HEK293 (cell line): ENCODE data around the gene BTG2.

ENCODE experiments used
- CTCF ChIA-PET: fragments of 350-600 bp; formaldehyde crosslinking; extraction: SDS; loops from one replicate; lab custom pipeline; 2021; ENCODE audit warnings: antibody characterized with exemption; lab: Yijun Ruan, JAX
- POLR2A ChIA-PET: fragments of 300-600 bp; formaldehyde crosslinking; extraction: SDS; loops from one replicate; lab custom pipeline; 2020; ENCODE audit warnings: antibody characterized with exemption, inconsistent platforms; lab: Yijun Ruan, JAX
- H3K27ac ChIP-seq: fragments of 200-500 bp; sonication (Bioruptor generic); 2 replicates; pipeline ENCODE4 v1.5.1; 2014; ENCODE audit warnings: low read depth, low read length, control low read depth, inconsistent platforms; ENCODE audit errors: extremely low read depth
- H3K36me3 ChIP-seq, 2 experiments: fragments of 200-500 bp in 1 of 2; sonication (Bioruptor generic) in 1 of 2; 1 replicate in 1 of 2; 2 replicates in 1 of 2; pipeline ENCODE4 v1.5.1; 2014 to 2017; ENCODE audit warnings: inconsistent platforms in 2 of 2, low read length in 2 of 2; ENCODE audit not compliant: control insufficient read depth in 2 of 2, insufficient read depth in 1 of 2
- H3K4me1 ChIP-seq: fragments of 200-500 bp; sonication (Bioruptor generic); 2 replicates; pipeline ENCODE4 v1.5.1; 2014; ENCODE audit warnings: mild to moderate bottlenecking, low read length, inconsistent platforms; ENCODE audit not compliant: control insufficient read depth, insufficient read depth
- H3K4me3 ChIP-seq: 2 replicates; pipeline ENCODE4 v1.5.1; 2011; ENCODE audit warnings: low read depth, mild to moderate bottlenecking, control low read depth, low read length, moderate library complexity
- H3K9me3 ChIP-seq: fragments of 200-500 bp; sonication (Bioruptor generic); 2 replicates; pipeline ENCODE4 v1.5.1; 2014; ENCODE audit warnings: low read depth, low read length, inconsistent platforms; ENCODE audit not compliant: control insufficient read depth, insufficient read depth
- BCL11B ChIP-seq: fragments of 450-650 bp; formaldehyde crosslinking; IDR thresholded peaks from 2 replicates; pipeline ENCODE4 v1.5.1; 2016; ENCODE audit warnings: low read depth, missing biosample characterization, missing genetic modification characterization
- FEZF1 ChIP-seq: fragments of 450-650 bp; formaldehyde crosslinking; IDR thresholded peaks from 2 replicates; pipeline ENCODE4 v1.5.1; 2016; ENCODE audit warnings: missing biosample characterization, missing genetic modification characterization
- IKZF3 ChIP-seq: fragments of 450-650 bp; IDR thresholded peaks from 2 replicates; pipeline ENCODE4 v1.5.0; 2018; ENCODE audit warnings: missing biosample characterization, mild to moderate bottlenecking, missing genetic modification characterization, moderate library complexity
- PATZ1 ChIP-seq: fragments of 450-650 bp; formaldehyde crosslinking; IDR thresholded peaks from 2 replicates; pipeline ENCODE4 v1.5.1; 2016; ENCODE audit warnings: missing biosample characterization, missing genetic modification characterization
- ZBTB20 ChIP-seq: fragments of 450-650 bp; formaldehyde crosslinking; IDR thresholded peaks from 2 replicates; pipeline ENCODE4 v1.5.1; 2016; ENCODE audit warnings: missing biosample characterization, missing genetic modification characterization
- ZNF10 ChIP-seq: fragments of 450-650 bp; formaldehyde crosslinking; IDR thresholded peaks from 2 replicates; pipeline ENCODE4 v1.5.1; 2017; ENCODE audit warnings: missing biosample characterization, missing genetic modification characterization
- ZNF19 ChIP-seq: fragments of 450-650 bp; formaldehyde crosslinking; IDR thresholded peaks from 2 replicates; pipeline ENCODE4; 2016; ENCODE audit warnings: missing biosample characterization, missing genetic modification characterization, low read depth
- ZNF23 ChIP-seq: fragments of 450-650 bp; formaldehyde crosslinking; IDR thresholded peaks from 2 replicates; pipeline ENCODE4 v1.5.1; 2016; ENCODE audit warnings: missing biosample characterization, missing genetic modification characterization, borderline replicate concordance
- ZNF391 ChIP-seq: fragments of 450-650 bp; formaldehyde crosslinking; IDR thresholded peaks from 2 replicates; pipeline ENCODE4 v1.5.1; 2016; ENCODE audit warnings: low read depth, missing biosample characterization, missing genetic modification characterization, borderline replicate concordance
- ZNF426 ChIP-seq: fragments of 450-650 bp; formaldehyde crosslinking; IDR thresholded peaks from 2 replicates; pipeline ENCODE4 v1.5.1; 2017; ENCODE audit warnings: missing biosample characterization, missing genetic modification characterization, mild to moderate bottlenecking, inconsistent platforms, moderate library complexity
- ZNF473 ChIP-seq: fragments of 450-650 bp; formaldehyde crosslinking; IDR thresholded peaks from 2 replicates; pipeline ENCODE4 v1.5.1; 2017; ENCODE audit warnings: missing biosample characterization, missing genetic modification characterization
- ZNF488 ChIP-seq: fragments of 450-650 bp; formaldehyde crosslinking; IDR thresholded peaks from 2 replicates; pipeline ENCODE4 v1.5.1; 2016; ENCODE audit warnings: missing biosample characterization, missing genetic modification characterization
- ZNF571 ChIP-seq: fragments of 450-650 bp; formaldehyde crosslinking; IDR thresholded peaks from 2 replicates; pipeline ENCODE4 v1.5.0; 2017; ENCODE audit warnings: missing biosample characterization, missing genetic modification characterization
- ZNF585B ChIP-seq: fragments of 450-650 bp; formaldehyde crosslinking; IDR thresholded peaks from 2 replicates; pipeline ENCODE4 v1.5.1; 2016; ENCODE audit warnings: missing biosample characterization, missing genetic modification characterization
- ZNF596 ChIP-seq: fragments of 450-650 bp; IDR thresholded peaks from 2 replicates; pipeline ENCODE4 v1.5.0; 2018; ENCODE audit warnings: missing biosample characterization, mild to moderate bottlenecking, missing genetic modification characterization, moderate library complexity
- ZNF776 ChIP-seq: fragments of 450-650 bp; formaldehyde crosslinking; IDR thresholded peaks from 2 replicates; pipeline ENCODE4 v1.5.0; 2017; ENCODE audit warnings: missing biosample characterization, missing genetic modification characterization, borderline replicate concordance
- ZNF791 ChIP-seq: fragments of 450-650 bp; formaldehyde crosslinking; IDR thresholded peaks from 2 replicates; pipeline ENCODE4 v1.5.1; 2016; ENCODE audit warnings: missing biosample characterization, missing genetic modification characterization
- ZNF792 ChIP-seq: fragments of 450-650 bp; formaldehyde crosslinking; IDR thresholded peaks from 2 replicates; pipeline ENCODE4 v1.5.1; 2016; ENCODE audit warnings: missing biosample characterization, missing genetic modification characterization
- ZSCAN5A ChIP-seq: fragments of 450-650 bp; formaldehyde crosslinking; IDR thresholded peaks from 2 replicates; pipeline ENCODE4 v1.5.1; 2016; ENCODE audit warnings: missing biosample characterization, missing genetic modification characterization
- TF ChIP-seq, protein P1 (sequence below): sonication (generic); formaldehyde crosslinking; IDR thresholded peaks from 2 replicates; pipeline ENCODE4 v1.8.1; 2022; ENCODE audit warnings: mild to moderate bottlenecking, moderate library complexity, missing genetic modification reagents
- TF ChIP-seq, protein P2 (sequence below): fragments of 450-650 bp; IDR thresholded peaks from 2 replicates; pipeline ENCODE4 v1.5.1; 2018; ENCODE audit warnings: missing biosample characterization, missing genetic modification characterization

The BTG2 gene

GRCh38 chr1:203349773-203350524 lies 44.6 kb downstream of the BTG2 start (continued):
- TF ChIP-seq IKZF3 (tag by site-specific recombination) (no peak), ZNF488 (tag by site-specific recombination) (no peak), PATZ1 (tag by site-specific recombination) (no peak)

- Histone ChIP-seq H3K27ac (no peak within 1 kb of the TSS), H3K9me3 (no peaks in the 10 kb centered on the region), H3K4me3 (no peak within 1 kb of the TSS), H3K4me1 (no peaks in the 10 kb centered on the region), H3K36me3 (no peaks in the 10 kb centered on the region)
- POLR2A ChIA-PET = no interaction called here
- CTCF ChIA-PET = interaction anchor here (0.7 to 4.4 kb wide), 2 partner anchors 10 to 134 kb away, joined by 3 to 40 read pairs; no protein-coding TSS in a partner anchor
- TF ChIP-seq ZNF19 (tag by site-specific recombination) = no peak
- TF ChIP-seq ZNF791 (tag by site-specific recombination) = no peak
- TF ChIP-seq ZNF571 (tag by site-specific recombination) = no peak
- no peak for TF ChIP-seq ZNF776 (tag by site-specific recombination)
- no peak for TF ChIP-seq ZNF10 (tag by site-specific recombination)
- TF ChIP-seq ZNF426 (tag by site-specific recombination) = no peak
- no peak for TF ChIP-seq ZNF792 (tag by site-specific recombination)
- TF ChIP-seq, protein P1, sequence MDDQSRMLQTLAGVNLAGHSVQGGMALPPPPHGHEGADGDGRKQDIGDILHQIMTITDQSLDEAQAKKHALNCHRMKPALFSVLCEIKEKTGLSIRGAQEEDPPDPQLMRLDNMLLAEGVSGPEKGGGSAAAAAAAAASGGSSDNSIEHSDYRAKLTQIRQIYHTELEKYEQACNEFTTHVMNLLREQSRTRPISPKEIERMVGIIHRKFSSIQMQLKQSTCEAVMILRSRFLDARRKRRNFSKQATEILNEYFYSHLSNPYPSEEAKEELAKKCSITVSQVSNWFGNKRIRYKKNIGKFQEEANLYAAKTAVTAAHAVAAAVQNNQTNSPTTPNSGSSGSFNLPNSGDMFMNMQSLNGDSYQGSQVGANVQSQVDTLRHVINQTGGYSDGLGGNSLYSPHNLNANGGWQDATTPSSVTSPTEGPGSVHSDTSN (CRISPR knock-in tag) = no peak
- TF ChIP-seq ZNF596 (tag by site-specific recombination) = no peak
- no peak for TF ChIP-seq ZNF23 (tag by site-specific recombination)
- no peak for TF ChIP-seq ZBTB20 (tag by site-specific recombination)
- TF ChIP-seq, protein P2, sequence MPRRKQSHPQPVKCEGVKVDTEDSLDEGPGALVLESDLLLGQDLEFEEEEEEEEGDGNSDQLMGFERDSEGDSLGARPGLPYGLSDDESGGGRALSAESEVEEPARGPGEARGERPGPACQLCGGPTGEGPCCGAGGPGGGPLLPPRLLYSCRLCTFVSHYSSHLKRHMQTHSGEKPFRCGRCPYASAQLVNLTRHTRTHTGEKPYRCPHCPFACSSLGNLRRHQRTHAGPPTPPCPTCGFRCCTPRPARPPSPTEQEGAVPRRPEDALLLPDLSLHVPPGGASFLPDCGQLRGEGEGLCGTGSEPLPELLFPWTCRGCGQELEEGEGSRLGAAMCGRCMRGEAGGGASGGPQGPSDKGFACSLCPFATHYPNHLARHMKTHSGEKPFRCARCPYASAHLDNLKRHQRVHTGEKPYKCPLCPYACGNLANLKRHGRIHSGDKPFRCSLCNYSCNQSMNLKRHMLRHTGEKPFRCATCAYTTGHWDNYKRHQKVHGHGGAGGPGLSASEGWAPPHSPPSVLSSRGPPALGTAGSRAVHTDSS = no peak
- no peak for TF ChIP-seq ZNF391 (tag by site-specific recombination)
- no peak for TF ChIP-seq ZNF473 (tag by site-specific recombination)
- TF ChIP-seq ZNF585B (tag by site-specific recombination) = no peak
- TF ChIP-seq FEZF1 (tag by site-specific recombination) = no peak
- TF ChIP-seq BCL11B (tag by site-specific recombination) = no peak
- TF ChIP-seq ZSCAN5A (tag by site-specific recombination) = no peak
Measured at GRCh38 chr1:203351037-203351625, 45.8 kb downstream of the BTG2 start, which contains the start of gene FMOD. TSS of gene FMOD (minus strand) at chr1:203351122. CDS start at chr1:203348270, 2,852 bp downstream.
